ENCODE measurements around the gene AADACL3.
"Not testable (repeated sequence)": the region's sequence is repeated elsewhere in the genome, so short reads cannot be mapped to it uniquely, and the experiment has no call there.

The AADACL3 gene

GRCh38 chr1:12708396-12709090, 7.4 kb upstream of the AADACL3 start:
- no peak for DNase-seq (ENCODE audit: low read depth)
- H3K4me3 ChIP-seq (ENCODE audit: low read length), result no peak overlapping the region
- no peak for TF ChIP-seq CTCF (conservative IDR thresholded peaks at IDR 0.05; ENCODE audit: low read length)

DNA sequence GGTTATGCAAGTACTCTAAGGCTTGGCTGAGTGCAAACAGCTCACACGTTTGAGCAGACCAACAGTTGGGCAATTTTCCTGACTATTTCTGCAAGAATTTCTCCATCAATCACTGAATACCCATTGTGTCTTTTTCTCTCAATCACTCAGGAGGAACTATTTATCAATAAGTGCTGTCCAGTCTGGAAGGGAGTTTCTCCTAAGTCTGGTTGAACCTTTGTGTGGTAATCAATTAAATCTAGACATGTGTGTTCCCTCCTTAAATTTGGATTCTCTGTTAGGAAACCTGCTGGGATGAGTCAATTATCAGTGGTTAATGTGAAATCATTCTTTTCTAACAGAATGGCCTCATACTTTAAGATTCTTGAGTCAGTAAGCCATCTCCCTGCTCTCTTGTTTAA, 6.8 kb upstream of the AADACL3 start:
- no peak overlapping the region for H3K4me3 ChIP-seq (ENCODE audit: low read length)
- DNase-seq (ENCODE audit: low read depth), result peak; percentile 83
- TF ChIP-seq CTCF (conservative IDR thresholded peaks at IDR 0.05; ENCODE audit: low read length), result no peak

DNA sequence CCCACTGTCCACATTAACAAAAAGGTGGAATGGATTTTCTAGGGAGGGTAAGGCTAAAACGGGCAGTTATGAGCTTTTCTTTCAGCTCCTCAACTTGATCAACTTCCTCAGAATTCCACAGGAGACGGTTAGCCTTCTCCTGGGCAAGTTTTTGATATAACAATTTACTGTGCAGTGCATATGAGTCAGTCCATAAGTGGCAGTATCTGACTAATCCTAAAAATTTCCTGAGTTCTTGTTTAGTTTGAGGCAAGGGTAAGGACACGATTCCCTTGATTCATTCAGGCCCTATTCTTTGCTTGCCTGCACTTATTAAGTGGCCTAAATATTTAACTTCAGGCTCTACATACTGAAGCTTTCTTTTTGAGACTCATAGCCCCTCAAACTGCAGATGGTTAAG, 6.2 kb upstream of the AADACL3 start:
- no peak overlapping the region for H3K4me3 ChIP-seq (ENCODE audit: low read length)
- TF ChIP-seq CTCF (conservative IDR thresholded peaks at IDR 0.05; ENCODE audit: low read length), result no peak
- DNase-seq (ENCODE audit: low read depth), result peak; percentile 64

DNA sequence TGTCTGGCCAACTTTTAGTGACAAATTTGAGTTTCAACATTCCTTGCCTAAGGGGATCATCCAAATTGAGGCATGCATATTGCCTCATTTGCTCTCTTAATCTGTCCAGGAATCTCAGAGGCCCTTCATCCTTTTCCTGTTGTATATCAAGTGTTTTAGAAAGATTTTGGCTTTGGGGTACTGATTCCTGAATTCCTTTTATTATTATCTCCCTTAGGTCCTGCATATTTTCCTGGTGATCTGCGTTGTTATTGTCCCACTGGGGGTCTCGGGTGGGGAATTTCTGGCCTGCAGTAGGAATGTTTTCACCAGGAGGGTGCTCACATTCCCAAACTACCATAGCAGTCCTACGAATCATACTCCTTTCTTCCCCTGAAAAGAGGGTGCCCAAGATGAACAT, 4.4 kb upstream of the AADACL3 start:
- TF ChIP-seq CTCF (conservative IDR thresholded peaks at IDR 0.05; ENCODE audit: low read length), result no peak
- peak; percentile 84 for DNase-seq (ENCODE audit: low read depth)
- no peak overlapping the region for H3K4me3 ChIP-seq (ENCODE audit: low read length)

DNA sequence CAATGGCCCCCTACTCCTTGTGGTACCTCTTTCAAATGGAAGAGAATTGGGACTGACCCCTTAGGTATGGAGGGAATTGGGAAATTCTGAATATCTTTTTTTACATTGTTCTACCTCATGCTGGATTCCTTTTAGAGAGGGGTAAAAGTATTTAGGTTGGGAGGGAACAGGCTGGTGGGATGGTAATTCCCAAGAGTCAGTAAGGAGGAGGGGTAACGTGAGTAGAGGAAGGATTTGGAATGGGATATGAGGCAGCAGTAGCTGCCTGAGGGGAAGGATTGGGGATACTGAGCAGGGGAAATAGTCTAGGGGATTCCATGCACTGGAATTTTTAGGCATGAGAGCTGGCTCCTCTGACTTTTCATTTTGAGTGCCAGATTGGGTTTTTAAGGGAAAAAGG, 3.8 kb upstream of the AADACL3 start:
- no peak overlapping the region for H3K4me3 ChIP-seq (ENCODE audit: low read length)
- peak; percentile 49 for DNase-seq (ENCODE audit: low read depth)
- TF ChIP-seq CTCF (conservative IDR thresholded peaks at IDR 0.05; ENCODE audit: low read length), result no peak

DNA sequence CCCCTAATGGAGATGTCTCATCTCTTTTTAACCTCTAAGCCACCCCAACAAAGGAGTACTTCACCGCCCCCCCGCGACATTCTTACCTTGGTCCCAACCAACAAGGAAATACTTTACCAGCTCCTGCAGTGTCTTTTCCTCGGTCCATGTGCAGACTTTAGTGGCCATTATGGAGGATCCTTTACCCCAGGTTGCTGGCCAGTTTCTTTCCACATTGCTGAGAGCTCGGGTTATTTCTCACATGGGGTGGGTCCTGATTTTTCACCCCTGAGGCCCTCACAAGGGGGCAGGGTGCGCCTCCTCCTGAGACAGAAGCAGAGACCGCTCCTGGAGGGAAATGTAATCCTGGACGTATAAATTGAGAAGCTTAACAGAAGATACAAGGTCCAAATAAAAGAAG, 3.0 kb upstream of the AADACL3 start:
- H3K4me3 ChIP-seq (ENCODE audit: low read length), result no peak overlapping the region
- no peak for DNase-seq (ENCODE audit: low read depth)
- TF ChIP-seq CTCF (conservative IDR thresholded peaks at IDR 0.05; ENCODE audit: low read length), result no peak

DNA sequence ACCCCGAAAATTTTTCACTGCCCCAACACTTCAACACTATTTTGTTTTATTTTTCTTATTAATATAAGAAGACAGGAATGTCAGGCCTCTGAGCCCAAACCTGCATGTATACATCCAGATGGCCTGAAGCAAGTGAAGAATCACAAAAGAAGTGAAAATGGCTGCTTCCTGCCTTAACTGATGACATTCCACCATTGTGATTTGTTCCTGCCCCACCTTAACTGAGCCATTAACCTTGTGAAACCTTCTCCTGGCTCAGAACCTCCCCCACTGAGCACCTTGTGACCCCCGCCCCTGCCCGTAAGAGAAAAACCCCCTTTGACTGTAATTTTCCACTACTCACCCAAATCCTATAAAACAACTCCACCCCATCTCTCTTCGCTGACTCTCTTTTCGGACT, 2.3 kb upstream of the AADACL3 start:
- not testable (repeated sequence) for H3K4me3 ChIP-seq (ENCODE audit: low read length); DNase-seq (ENCODE audit: low read depth)
